Nephron progenitor cell (in vitro differentiated cells): ENCODE measurements around the gene PTCD3.

Experiments used
- DNase-seq: peaks from one replicate; pipeline ENCODE4 v3.0.0; 2021
- H3K27ac Mint-ChIP-seq: 2 replicates; pipeline ENCODE4 v1.8.0; 2021; ENCODE audit warnings: mild to moderate bottlenecking, moderate library complexity, mixed read lengths
- H3K27me3 Mint-ChIP-seq: 2 replicates; pipeline ENCODE4 v1.8.0; 2021; ENCODE audit warnings: mild to moderate bottlenecking, low read depth, mixed read lengths; ENCODE audit not compliant: poor library complexity
- H3K36me3 Mint-ChIP-seq: 2 replicates; pipeline ENCODE4 v1.8.0; 2021; ENCODE audit warnings: low read depth, mixed read lengths
- H3K4me1 Mint-ChIP-seq: 2 replicates; pipeline ENCODE4 v1.8.0; 2021; ENCODE audit warnings: mixed read lengths
- H3K4me3 Mint-ChIP-seq: 2 replicates; pipeline ENCODE4 v1.8.0; 2021; ENCODE audit warnings: mild to moderate bottlenecking, moderate library complexity, mixed read lengths
- H3K9me3 Mint-ChIP-seq: 2 replicates; pipeline ENCODE4 v1.8.0; 2021; ENCODE audit warnings: mild to moderate bottlenecking, moderate library complexity, mixed read lengths
- TF ChIP-seq, protein P1 (sequence below): fragments of 200-600 bp; sonication (generic); IDR thresholded peaks from 2 replicates; pipeline ENCODE4 v1.5.0; 2021; ENCODE audit warnings: antibody characterized with exemption

Gene PTCD3

DNA sequence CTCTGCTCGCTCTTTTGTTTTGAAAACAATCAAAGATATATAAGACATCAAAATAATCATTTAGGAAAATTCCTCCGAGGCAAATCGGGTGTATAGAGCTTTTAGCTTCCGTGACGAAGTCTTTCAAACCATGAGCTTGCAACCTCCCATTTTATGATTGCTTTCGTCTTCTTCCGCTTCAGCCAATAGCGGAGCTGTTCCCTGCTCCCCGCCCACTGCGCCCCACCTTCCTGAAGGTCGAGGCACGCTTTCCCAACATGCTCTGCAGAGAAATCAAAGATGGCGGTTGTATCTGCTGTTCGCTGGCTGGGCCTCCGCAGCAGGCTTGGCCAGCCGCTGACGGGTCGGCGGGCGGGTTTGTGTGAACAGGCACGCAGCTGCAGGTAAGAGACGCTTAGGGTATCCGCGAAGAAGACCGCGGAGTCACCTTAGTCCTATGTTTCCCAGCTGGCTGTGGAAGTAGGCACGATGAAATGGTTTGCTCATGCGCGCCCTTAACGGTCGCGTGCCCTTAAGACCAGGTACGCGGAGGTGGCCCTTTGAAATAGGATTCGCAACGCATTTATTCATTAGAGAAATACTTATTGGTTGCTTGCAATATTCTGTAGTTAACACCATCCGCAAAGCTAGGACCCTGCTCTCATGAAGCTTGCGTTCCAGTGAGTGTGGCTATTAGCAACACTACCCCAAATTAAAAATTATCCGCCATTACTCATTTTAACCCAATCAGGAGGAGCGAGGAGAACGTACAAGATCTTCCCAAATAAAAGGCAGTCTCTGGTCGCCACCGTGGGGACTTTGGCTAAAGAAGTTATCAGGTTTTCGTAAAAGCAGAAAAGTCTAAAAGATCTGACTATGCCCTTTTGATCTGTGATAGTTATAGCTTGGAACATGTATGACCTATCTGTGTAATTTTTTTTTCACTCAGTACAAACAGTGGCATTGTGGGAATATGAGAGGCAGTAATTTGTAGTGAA lies at the start of gene PTCD3:
Gene PTCD3 (plus strand): TSS at position 267 of the 977 bp plus-strand sequence. CDS start 13 bp downstream, at position 280.
- Mint-ChIP-seq H3K4me1 (peaks cover 39% of the 10 kb centered on the region), H3K27ac (peak within 1 kb of the TSS; percentile 100), H3K36me3 (peaks cover 56% of the 10 kb centered on the region)

DNA sequence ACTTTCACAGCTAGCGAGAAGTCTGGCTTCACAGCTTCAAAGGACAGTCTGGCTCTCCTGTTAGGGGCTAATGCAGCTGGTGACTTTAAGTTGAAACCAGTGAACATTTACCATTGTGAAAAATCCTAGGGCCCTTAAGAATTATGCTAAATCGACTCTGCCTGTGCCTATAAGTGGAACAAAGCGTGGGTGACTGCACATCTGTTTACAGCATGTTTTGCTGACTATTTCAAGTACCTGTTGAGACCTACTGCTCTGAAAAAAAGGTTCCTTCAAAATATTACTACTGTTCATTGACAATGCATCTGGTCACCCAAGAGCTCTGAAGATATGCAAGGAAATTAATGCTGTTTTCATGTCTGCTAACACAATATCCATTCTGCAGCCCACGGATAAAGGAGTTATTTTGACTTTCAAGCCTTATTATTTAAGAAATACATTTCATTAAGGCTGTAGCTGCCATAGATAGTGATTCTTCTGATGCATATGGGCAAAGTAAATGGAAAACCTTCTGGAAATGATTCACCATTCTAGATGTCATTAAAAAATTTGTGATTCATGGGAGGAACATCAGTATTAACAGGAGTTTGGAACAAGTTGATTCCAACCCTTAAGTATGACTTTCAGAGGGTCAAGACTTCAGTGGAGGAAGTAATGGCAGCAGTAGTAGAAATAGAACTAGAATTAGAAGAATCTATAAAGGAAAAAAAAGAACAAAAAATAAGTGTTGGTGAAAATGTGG lies 49.3 kb upstream of the PTCD3 start:
- H3K27me3 Mint-ChIP-seq = no peaks in the 10 kb centered on the region
- H3K4me1 Mint-ChIP-seq = no peaks in the 10 kb centered on the region
- H3K9me3 Mint-ChIP-seq = no peaks in the 10 kb centered on the region
- no peak for DNase-seq
- no peak overlapping the region for H3K27ac Mint-ChIP-seq
- no peak overlapping the region for H3K4me3 Mint-ChIP-seq
- H3K36me3 Mint-ChIP-seq = peaks cover 75% of the 10 kb centered on the region
- TF ChIP-seq, protein P1, sequence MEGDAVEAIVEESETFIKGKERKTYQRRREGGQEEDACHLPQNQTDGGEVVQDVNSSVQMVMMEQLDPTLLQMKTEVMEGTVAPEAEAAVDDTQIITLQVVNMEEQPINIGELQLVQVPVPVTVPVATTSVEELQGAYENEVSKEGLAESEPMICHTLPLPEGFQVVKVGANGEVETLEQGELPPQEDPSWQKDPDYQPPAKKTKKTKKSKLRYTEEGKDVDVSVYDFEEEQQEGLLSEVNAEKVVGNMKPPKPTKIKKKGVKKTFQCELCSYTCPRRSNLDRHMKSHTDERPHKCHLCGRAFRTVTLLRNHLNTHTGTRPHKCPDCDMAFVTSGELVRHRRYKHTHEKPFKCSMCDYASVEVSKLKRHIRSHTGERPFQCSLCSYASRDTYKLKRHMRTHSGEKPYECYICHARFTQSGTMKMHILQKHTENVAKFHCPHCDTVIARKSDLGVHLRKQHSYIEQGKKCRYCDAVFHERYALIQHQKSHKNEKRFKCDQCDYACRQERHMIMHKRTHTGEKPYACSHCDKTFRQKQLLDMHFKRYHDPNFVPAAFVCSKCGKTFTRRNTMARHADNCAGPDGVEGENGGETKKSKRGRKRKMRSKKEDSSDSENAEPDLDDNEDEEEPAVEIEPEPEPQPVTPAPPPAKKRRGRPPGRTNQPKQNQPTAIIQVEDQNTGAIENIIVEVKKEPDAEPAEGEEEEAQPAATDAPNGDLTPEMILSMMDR = no peak

More for the DNA sequence above, at the start of gene PTCD3:
- Mint-ChIP-seq H3K4me3 (peak within 1 kb of the TSS; percentile 99), H3K27me3 (peaks cover 2% of the 10 kb centered on the region), H3K9me3 (no peaks in the 10 kb centered on the region)
- TF ChIP-seq, protein P1 = no peak
- DNase-seq = peak; percentile 92

- no peak overlapping the region for H3K4me3 Mint-ChIP-seq
- no peaks in the 10 kb centered on the region for H3K4me1 Mint-ChIP-seq
- H3K9me3 Mint-ChIP-seq = peaks cover 25% of the 10 kb centered on the region
- H3K27me3 Mint-ChIP-seq = no peaks in the 10 kb centered on the region
- DNase-seq = no peak
- H3K36me3 Mint-ChIP-seq = peaks cover 85% of the 10 kb centered on the region
- TF ChIP-seq, protein P1 = no peak
- no peak overlapping the region for H3K27ac Mint-ChIP-seq
Observed at GRCh38 chr2:86062043-86062442, 44.0 kb upstream of the PTCD3 start.

DNA sequence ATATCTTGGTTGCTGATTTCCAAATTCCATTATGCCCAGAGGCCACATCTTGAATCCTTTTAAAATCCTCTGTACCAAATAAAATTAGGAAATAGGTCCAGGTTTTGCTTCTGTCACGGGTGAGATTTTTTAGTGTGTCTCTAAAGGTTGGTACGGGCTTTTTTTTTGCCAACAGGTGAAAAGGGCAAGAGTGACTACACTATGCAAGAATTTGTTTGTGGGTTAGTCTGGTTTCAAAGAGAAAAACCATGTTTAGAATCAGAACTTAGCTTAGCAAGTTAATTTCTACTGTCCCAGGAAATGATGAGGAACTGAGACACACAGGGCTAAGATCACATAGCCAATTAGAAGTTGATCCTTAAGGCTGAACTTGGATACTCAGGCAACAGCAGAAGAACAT lies 42.0 kb upstream of the PTCD3 start:
- Mint-ChIP-seq H3K36me3 (peaks cover 82% of the 10 kb centered on the region), H3K4me1 (no peaks in the 10 kb centered on the region), H3K9me3 (peaks cover 25% of the 10 kb centered on the region), H3K27ac (no peak overlapping the region), H3K4me3 (no peak overlapping the region), H3K27me3 (no peaks in the 10 kb centered on the region)
- TF ChIP-seq, protein P1 = no peak
- no peak for DNase-seq

GRCh38 chr2:86065512-86065911 lies 40.5 kb upstream of the PTCD3 start:
- H3K27me3 Mint-ChIP-seq = no peaks in the 10 kb centered on the region
- H3K36me3 Mint-ChIP-seq = peaks cover 84% of the 10 kb centered on the region
- no peak for DNase-seq
- no peak overlapping the region for H3K4me3 Mint-ChIP-seq
- TF ChIP-seq, protein P1 = no peak
- H3K27ac Mint-ChIP-seq = peak overlapping the region; percentile 3
- peaks cover 25% of the 10 kb centered on the region for H3K9me3 Mint-ChIP-seq
- H3K4me1 Mint-ChIP-seq = no peaks in the 10 kb centered on the region
